Measurements from ENCODE around the gene LTBR. TPM values are rescaled to one million over a fixed set of nuclear protein-coding genes. Genes with fewer than 3 reads are reported as not detected.
"Not testable (repeated sequence)": the region's sequence is repeated elsewhere in the genome, so short reads cannot be mapped to it uniquely, and the experiment has no call there.

The LTBR gene
- polyA plus RNA-seq, 1 donor: 132 TPM

- WGBS (ENCODE audit: insufficient coverage, low lambda C conversion rate): no CpG with 5 or more reads among the region's 8 CpGs
- Histone ChIP-seq H3K27ac (ENCODE audit: low read length) (peak overlapping the region; percentile 99), H3K4me1 (ENCODE audit: control insufficient read depth, insufficient read depth, low read length) (peaks cover 79% of the 10 kb centered on the region)
Measured at GRCh38 chr12:6338536-6338935, 45.4 kb upstream of the LTBR start.

GRCh38 chr12:6338955-6339354 lies 45.0 kb upstream of the LTBR start:
- 62% methylated on average over 3 of the region's 3 CpGs for WGBS (ENCODE audit: insufficient coverage, low lambda C conversion rate)
- Histone ChIP-seq H3K27ac (ENCODE audit: low read length) (peak overlapping the region; percentile 99), H3K4me1 (ENCODE audit: control insufficient read depth, insufficient read depth, low read length) (peaks cover 79% of the 10 kb centered on the region), H3K27me3 (ENCODE audit: control insufficient read depth, insufficient read depth, low read length) (no peaks in the 10 kb centered on the region), H3K9me3 (ENCODE audit: control insufficient read depth, low read depth, low read length) (no peaks in the 10 kb centered on the region), H3K36me3 (ENCODE audit: control insufficient read depth, insufficient read depth, low read length) (peaks cover 10% of the 10 kb centered on the region), H3K4me3 (ENCODE audit: low read length) (peak overlapping the region; percentile 93)
- DNase-seq: no peak

More at GRCh38 chr12:6338536-6338935, 45.4 kb upstream of the LTBR start:
- H3K4me3 ChIP-seq (ENCODE audit: low read length): peak overlapping the region; percentile 7
- not testable (repeated sequence) for H3K9me3 ChIP-seq (ENCODE audit: control insufficient read depth, low read depth, low read length); DNase-seq; H3K27me3 ChIP-seq (ENCODE audit: control insufficient read depth, insufficient read depth, low read length)
- peaks cover 14% of the 10 kb centered on the region for H3K36me3 ChIP-seq (ENCODE audit: control insufficient read depth, insufficient read depth, low read length)

DNA sequence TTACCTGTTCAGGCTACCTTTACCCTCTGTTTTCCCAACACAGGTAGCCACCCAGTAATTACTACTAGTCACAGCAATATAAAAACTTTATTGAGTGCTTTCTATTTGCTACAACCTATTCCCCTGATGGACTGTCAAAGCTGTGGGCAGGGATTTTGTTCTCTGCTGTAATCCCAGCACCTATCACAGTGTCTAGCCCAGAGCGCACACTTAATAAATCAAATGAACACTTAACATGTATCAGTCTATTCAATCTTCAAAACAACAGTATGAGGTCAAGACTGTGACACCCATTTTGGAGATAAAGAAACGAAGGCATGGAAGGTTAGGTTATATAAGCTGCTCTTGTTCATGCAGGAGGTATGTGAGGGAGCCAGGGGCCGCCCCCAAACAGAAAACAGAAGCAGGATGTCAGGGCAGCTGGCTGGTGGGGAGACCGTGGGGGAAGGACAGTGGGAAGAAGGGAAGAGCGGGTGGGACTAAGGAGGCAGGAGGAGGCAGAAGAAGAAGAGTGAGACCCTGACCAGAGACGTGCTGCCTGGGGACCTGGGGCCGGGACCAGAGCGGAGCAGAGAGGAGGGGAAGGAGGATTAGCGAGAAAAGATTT lies 43.8 kb upstream of the LTBR start:
- 0% methylated on average over 7 of the region's 9 CpGs for WGBS (ENCODE audit: insufficient coverage, low lambda C conversion rate)
- Histone ChIP-seq H3K9me3 (ENCODE audit: control insufficient read depth, low read depth, low read length) (no peaks in the 10 kb centered on the region), H3K27ac (ENCODE audit: low read length) (peak overlapping the region; percentile 99), H3K4me3 (ENCODE audit: low read length) (peak overlapping the region; percentile 93), H3K4me1 (ENCODE audit: control insufficient read depth, insufficient read depth, low read length) (peaks cover 74% of the 10 kb centered on the region), H3K36me3 (ENCODE audit: control insufficient read depth, insufficient read depth, low read length) (peaks cover 3% of the 10 kb centered on the region), H3K27me3 (ENCODE audit: control insufficient read depth, insufficient read depth, low read length) (no peaks in the 10 kb centered on the region)
- DNase-seq: peak in 1 of 2 donors; percentile 71

DNA sequence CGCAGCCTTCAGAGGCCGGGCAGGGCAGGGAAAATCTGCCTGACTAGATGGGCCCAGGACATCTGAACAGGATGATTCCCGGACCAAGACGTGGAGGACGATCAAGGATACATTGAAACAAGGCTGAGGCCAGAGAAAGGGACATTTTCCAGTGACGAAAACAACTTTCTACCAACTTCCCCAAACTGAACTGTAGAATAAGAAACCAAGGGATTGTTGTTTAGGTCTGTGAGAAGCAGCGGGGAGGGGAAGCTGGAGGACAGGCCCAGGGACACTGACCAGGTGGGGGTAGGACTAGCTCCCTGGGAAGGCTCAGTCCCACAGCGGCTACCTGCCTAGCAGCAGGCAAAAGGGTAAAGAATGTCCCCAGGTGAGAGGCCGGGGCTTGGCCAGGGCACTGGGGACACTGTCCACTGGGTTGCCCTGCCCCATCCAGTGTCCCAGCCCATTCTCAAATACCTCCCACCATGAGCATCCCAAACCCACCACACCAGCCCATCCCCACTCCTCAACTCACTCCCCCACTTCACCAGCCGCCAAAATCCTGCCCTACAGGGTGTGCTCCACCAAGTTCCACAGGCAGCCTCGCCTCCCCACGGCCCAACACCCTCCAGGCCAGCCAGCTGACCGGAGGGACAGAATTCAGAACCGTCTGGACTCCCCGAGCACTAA lies 43.1 kb upstream of the LTBR start:
- WGBS (ENCODE audit: insufficient coverage, low lambda C conversion rate): 0% methylated on average over 3 of the region's 15 CpGs
- H3K4me3 ChIP-seq (ENCODE audit: low read length): peak overlapping the region; percentile 93
- H3K27ac ChIP-seq (ENCODE audit: low read length): peak overlapping the region; percentile 99
- no peaks in the 10 kb centered on the region for H3K27me3 ChIP-seq (ENCODE audit: control insufficient read depth, insufficient read depth, low read length)
- DNase-seq: peak in 1 of 2 donors; percentile 47
- H3K9me3 ChIP-seq (ENCODE audit: control insufficient read depth, low read depth, low read length): no peaks in the 10 kb centered on the region
- peaks cover 72% of the 10 kb centered on the region for H3K4me1 ChIP-seq (ENCODE audit: control insufficient read depth, insufficient read depth, low read length)
- peaks cover 3% of the 10 kb centered on the region for H3K36me3 ChIP-seq (ENCODE audit: control insufficient read depth, insufficient read depth, low read length)

- 0% methylated on average over 2 of the region's 21 CpGs for WGBS (ENCODE audit: insufficient coverage, low lambda C conversion rate)
Measured at GRCh38 chr12:6341417-6342139, 42.4 kb upstream of the LTBR start, which contains the start of gene TNFRSF1A. TSS of gene TNFRSF1A (minus strand) at chr12:6342076. CDS start at chr12:6341814, 262 bp downstream.

DNA sequence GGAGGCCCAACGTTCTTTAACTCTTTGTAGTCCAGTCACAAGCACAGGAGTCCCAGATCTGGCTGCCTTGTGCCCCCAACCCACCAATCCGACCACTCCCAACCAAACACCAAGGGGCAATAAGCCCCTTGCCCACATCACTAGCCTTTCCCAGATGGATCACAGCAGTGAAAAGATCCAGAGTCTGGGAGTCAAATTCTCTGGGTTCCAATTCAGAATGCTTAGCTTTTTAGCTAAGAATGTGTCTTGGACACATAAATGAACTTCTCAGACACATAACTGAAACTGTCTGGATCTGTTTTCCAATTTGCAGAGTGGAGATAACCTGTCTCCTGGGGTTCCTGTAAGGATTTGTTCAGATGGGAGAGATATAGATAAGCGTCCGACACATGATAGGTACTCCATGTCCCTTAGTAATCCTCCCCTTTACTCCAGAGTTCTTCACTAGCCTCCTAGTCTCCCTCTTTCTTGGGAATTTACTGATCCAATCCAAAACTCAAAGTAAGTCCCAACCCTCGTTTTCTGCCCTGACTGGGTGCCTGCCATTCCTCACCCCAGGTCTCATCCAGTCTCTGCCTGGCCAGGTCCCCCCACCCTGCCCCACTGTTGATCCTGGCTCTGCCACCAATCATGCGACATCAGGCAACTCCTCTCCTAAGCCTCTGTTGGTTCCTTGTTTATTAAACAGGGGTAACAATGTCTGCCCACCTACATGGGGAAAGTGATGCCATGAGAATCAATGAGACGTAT lies 41.6 kb upstream of the LTBR start:
- H3K27ac ChIP-seq (ENCODE audit: low read length): peak overlapping the region; percentile 99
- H3K4me3 ChIP-seq (ENCODE audit: low read length): peak overlapping the region; percentile 93
- H3K9me3 ChIP-seq (ENCODE audit: control insufficient read depth, low read depth, low read length): no peaks in the 10 kb centered on the region
- DNase-seq: no peak
- H3K27me3 ChIP-seq (ENCODE audit: control insufficient read depth, insufficient read depth, low read length): no peaks in the 10 kb centered on the region
- WGBS (ENCODE audit: insufficient coverage, low lambda C conversion rate): no CpG with 5 or more reads among the region's 7 CpGs
- peaks cover 3% of the 10 kb centered on the region for H3K36me3 ChIP-seq (ENCODE audit: control insufficient read depth, insufficient read depth, low read length)
- H3K4me1 ChIP-seq (ENCODE audit: control insufficient read depth, insufficient read depth, low read length): peaks cover 65% of the 10 kb centered on the region

More at GRCh38 chr12:6341417-6342139, 42.4 kb upstream of the LTBR start, which contains the start of gene TNFRSF1A:
- Histone ChIP-seq H3K4me3 (ENCODE audit: low read length) (peak within 1 kb of the TSS; percentile 93), H3K27me3 (ENCODE audit: control insufficient read depth, insufficient read depth, low read length) (no peaks in the 10 kb centered on the region), H3K9me3 (ENCODE audit: control insufficient read depth, low read depth, low read length) (no peaks in the 10 kb centered on the region), H3K36me3 (ENCODE audit: control insufficient read depth, insufficient read depth, low read length) (peaks cover 3% of the 10 kb centered on the region), H3K4me1 (ENCODE audit: control insufficient read depth, insufficient read depth, low read length) (peaks cover 72% of the 10 kb centered on the region), H3K27ac (ENCODE audit: low read length) (peak within 1 kb of the TSS; percentile 99)
- DNase-seq: peak; percentile 80 to 89

- WGBS (ENCODE audit: insufficient coverage, low lambda C conversion rate): no CpG with 5 or more reads among the region's 5 CpGs
- no peak overlapping the region for H3K4me3 ChIP-seq (ENCODE audit: low read length)
- H3K27me3 ChIP-seq (ENCODE audit: control insufficient read depth, insufficient read depth, low read length): no peaks in the 10 kb centered on the region
- H3K9me3 ChIP-seq (ENCODE audit: control insufficient read depth, low read depth, low read length): no peaks in the 10 kb centered on the region
- H3K4me1 ChIP-seq (ENCODE audit: control insufficient read depth, insufficient read depth, low read length): peaks cover 53% of the 10 kb centered on the region
- H3K27ac ChIP-seq (ENCODE audit: low read length): peak overlapping the region; percentile 72
- peak; percentile 75 to 81 for DNase-seq
- no peaks in the 10 kb centered on the region for H3K36me3 ChIP-seq (ENCODE audit: control insufficient read depth, insufficient read depth, low read length)
Measured at GRCh38 chr12:6343518-6343917, 40.4 kb upstream of the LTBR start.

DNA sequence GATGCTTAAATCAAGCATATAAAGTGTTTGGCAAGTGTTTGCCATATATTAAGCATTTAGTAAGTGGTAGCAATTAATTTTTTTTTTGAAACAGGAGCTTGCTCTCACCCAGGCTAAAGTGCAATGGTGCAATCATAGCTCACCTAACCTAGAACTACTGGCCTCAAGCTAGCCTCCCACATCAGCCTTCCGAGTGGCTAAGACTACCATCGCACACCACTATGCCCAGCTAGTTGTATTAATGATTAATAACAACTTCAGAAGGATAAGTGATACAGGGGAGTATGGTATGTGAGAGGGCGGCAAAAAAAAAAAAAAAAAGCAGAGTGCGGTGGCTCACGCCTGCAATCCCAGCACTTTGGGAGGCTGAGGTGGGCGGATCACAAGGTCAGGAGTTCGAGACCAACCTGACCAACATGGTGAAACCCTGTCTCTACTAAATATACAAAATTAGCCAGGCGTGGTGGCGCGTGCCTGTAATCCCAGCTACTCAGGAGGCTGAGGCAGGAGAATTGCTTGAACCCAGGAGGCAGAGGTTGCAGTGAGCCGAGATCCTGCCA lies 39.8 kb upstream of the LTBR start:
- 82% methylated on average over 2 of the region's 11 CpGs for WGBS (ENCODE audit: insufficient coverage, low lambda C conversion rate)
- not testable (repeated sequence) for H3K4me3 ChIP-seq (ENCODE audit: low read length); H3K36me3 ChIP-seq (ENCODE audit: control insufficient read depth, insufficient read depth, low read length); H3K27me3 ChIP-seq (ENCODE audit: control insufficient read depth, insufficient read depth, low read length); H3K9me3 ChIP-seq (ENCODE audit: control insufficient read depth, low read depth, low read length)
- peak overlapping the region; percentile 72 for H3K27ac ChIP-seq (ENCODE audit: low read length)
- H3K4me1 ChIP-seq (ENCODE audit: control insufficient read depth, insufficient read depth, low read length): peaks cover 46% of the 10 kb centered on the region
- DNase-seq: peak in 1 of 2 donors; percentile 34

DNA sequence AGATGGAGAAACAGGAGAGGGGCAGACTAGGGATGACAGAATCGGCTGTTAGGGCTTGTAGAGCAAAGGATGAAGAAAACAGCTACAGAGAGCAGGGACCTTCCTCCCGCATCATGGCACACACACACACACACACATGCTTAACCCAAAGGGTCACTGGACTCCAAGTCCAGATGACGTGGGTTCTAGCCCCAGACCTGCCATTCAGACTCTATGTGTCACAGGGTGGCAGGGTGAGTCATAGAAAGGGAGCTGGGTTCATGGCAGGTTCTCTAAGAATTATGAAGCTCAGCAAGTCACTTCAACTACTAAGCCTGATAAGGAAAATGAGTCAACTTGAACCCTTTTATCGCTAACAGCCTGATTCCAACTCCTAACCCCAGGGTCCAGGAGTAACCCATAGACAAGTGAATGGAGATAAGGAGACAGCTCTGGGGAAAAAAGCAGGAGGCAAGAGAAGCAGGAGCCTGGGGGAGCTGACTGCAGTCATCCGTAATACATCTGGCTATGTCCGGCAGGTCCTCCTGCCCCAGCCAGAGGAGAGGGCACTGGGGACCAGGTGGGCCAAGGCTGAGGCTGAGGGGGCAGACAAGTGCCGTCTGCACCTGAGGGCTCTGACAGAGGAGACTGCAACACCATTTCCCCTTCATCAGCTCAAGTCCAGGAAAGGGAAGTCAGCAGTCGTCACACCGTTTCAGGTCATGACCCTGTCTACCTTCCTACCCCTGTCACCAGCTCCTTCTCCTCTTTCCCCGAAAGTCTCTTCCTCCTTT lies 38.5 kb upstream of the LTBR start:
- DNase-seq: peak; percentile 95 to 98
- no CpG with 5 or more reads among the region's 10 CpGs for WGBS (ENCODE audit: insufficient coverage, low lambda C conversion rate)
- peak overlapping the region; percentile 87 for H3K27ac ChIP-seq (ENCODE audit: low read length)
- H3K36me3 ChIP-seq (ENCODE audit: control insufficient read depth, insufficient read depth, low read length): no peaks in the 10 kb centered on the region
- no peak overlapping the region for H3K4me3 ChIP-seq (ENCODE audit: low read length)
- H3K4me1 ChIP-seq (ENCODE audit: control insufficient read depth, insufficient read depth, low read length): peaks cover 39% of the 10 kb centered on the region
- H3K27me3 ChIP-seq (ENCODE audit: control insufficient read depth, insufficient read depth, low read length): no peaks in the 10 kb centered on the region
- no peaks in the 10 kb centered on the region for H3K9me3 ChIP-seq (ENCODE audit: control insufficient read depth, low read depth, low read length)

Measured in large intestine (tissue), 3 donors.